Activated CD4-positive, alpha-beta memory T cell treated with anti-CD3 and anti-CD28 coated beads for 36 hours (primary cell): ENCODE measurements around the gene BCLAF3. TPM values are rescaled to one million over a fixed set of nuclear protein-coding genes. Genes with fewer than 3 reads are reported as not detected.

Source experiments
- CTCF ChIA-PET: fragments of 350-600 bp; sonication (Branson Sonifier 250); formaldehyde crosslinking; loops from one replicate; lab custom pipeline; 2021; ENCODE audit warnings: antibody characterized with exemption, inconsistent platforms; lab: Charles Lee
- POLR2A ChIA-PET: fragments of 350-600 bp; sonication (Branson Sonifier 250); formaldehyde crosslinking; loops from one replicate; lab custom pipeline; 2021; ENCODE audit warnings: antibody characterized with exemption; lab: Charles Lee
- DNase-seq: peaks from one replicate; pipeline ENCODE4 v3.0.0-alpha.2; 2020
- H3K27ac Mint-ChIP-seq: one replicate; pipeline ENCODE4 v1.8.0; 2021; ENCODE audit warnings: mixed read lengths
- H3K27me3 Mint-ChIP-seq: one replicate; pipeline ENCODE4 v1.8.0; 2021; ENCODE audit warnings: mixed read lengths
- H3K36me3 Mint-ChIP-seq: one replicate; pipeline ENCODE4 v1.8.0; 2021; ENCODE audit warnings: mixed read lengths
- H3K4me1 Mint-ChIP-seq: one replicate; pipeline ENCODE4 v1.8.0; 2021; ENCODE audit warnings: low read depth, mixed read lengths
- H3K4me3 Mint-ChIP-seq: one replicate; pipeline ENCODE4 v1.8.0; 2021; ENCODE audit warnings: mild to moderate bottlenecking, mixed read lengths
- H3K9me3 Mint-ChIP-seq: one replicate; pipeline ENCODE4 v1.8.0; 2021; ENCODE audit warnings: mixed read lengths
- intact Hi-C: fragments of 100-400 bp; cut with micrococcal nuclease; formaldehyde crosslinking; loops from one replicate; pipeline ENCODE4 v1.15.1; 2023
- total RNA-seq, 2 experiments: library from RNA; stranded (reverse); gene quantifications; one replicate each; pipeline ENCODE4 v1.2.3, GENCODE V29; 2021

Gene BCLAF3
- total RNA-seq, 2 experiments from 2014 or later = 4.0 to 4.1 TPM

DNA sequence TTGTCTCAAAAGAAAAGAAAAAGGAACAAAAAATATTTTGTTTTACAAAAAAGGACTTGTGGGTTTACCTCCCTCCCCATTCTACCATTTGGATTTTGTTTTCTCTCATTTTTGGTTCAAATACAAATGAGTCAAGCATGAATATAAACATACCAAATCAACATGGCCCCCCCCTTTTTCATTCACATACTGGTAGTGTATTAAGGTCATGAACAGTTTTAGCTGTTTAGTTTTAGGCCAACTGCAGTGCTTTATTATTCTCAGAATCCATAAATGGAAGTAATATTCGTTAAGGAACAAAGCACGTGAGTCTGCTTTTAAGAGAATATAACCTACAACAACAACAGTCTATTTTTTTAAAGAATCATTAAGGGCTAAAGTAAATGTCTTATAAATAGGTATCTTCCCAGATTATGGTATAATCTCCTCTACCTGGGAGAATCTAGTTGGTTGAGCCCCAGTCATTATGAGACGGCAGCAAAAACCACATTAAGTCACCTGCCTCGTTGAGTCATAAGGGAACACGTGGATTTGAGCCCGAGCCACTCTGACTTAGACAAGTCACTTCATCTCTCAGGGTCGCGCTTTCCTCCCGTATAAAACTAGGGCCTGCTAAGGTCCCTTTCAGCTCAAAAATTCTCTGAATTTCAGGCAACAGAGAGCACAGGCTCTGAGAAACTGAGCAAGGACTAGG is 26.7 kb downstream of the BCLAF3 start:
- Mint-ChIP-seq H3K27me3 (no peaks in the 10 kb centered on the region), H3K4me3 (no peak overlapping the region), H3K36me3 (peaks cover 14% of the 10 kb centered on the region), H3K9me3 (no peaks in the 10 kb centered on the region), H3K4me1 (peaks cover 18% of the 10 kb centered on the region), H3K27ac (no peak overlapping the region)
- ChIA-PET POLR2A (no interaction called here), CTCF (no interaction called here)
- intact Hi-C loops = loop anchor here (2.0 kb wide), 2 partner anchors 27 to 59 kb away; partner anchors contain the start of gene BCLAF3
- peak; percentile 65 for DNase-seq

DNA sequence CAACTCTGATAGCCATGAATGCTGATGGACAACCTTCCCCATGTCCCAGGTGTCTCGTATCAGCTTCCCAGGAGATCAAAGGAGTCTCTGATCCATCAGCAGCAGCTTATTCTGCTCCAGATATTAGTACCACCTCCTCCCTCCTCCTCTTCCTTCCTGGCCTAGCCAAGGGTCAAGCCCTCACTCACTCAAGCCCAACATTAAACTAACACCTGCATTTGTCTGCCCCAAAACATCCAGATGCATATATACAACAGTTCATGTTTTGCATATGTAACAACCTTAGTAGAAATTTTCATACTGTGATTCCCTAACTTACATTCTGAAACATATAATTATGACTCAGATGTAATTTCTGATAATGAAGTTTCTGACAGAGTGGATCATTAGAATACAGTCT is 29.9 kb downstream of the BCLAF3 start:
- Mint-ChIP-seq H3K4me1 (peaks cover 18% of the 10 kb centered on the region), H3K4me3 (no peak overlapping the region), H3K36me3 (peaks cover 13% of the 10 kb centered on the region), H3K27me3 (no peaks in the 10 kb centered on the region), H3K27ac (no peak overlapping the region), H3K9me3 (no peaks in the 10 kb centered on the region)
- CTCF ChIA-PET = no interaction called here
- intact Hi-C loops = no loop called here
- no peak for DNase-seq
- POLR2A ChIA-PET = no interaction called here

DNA sequence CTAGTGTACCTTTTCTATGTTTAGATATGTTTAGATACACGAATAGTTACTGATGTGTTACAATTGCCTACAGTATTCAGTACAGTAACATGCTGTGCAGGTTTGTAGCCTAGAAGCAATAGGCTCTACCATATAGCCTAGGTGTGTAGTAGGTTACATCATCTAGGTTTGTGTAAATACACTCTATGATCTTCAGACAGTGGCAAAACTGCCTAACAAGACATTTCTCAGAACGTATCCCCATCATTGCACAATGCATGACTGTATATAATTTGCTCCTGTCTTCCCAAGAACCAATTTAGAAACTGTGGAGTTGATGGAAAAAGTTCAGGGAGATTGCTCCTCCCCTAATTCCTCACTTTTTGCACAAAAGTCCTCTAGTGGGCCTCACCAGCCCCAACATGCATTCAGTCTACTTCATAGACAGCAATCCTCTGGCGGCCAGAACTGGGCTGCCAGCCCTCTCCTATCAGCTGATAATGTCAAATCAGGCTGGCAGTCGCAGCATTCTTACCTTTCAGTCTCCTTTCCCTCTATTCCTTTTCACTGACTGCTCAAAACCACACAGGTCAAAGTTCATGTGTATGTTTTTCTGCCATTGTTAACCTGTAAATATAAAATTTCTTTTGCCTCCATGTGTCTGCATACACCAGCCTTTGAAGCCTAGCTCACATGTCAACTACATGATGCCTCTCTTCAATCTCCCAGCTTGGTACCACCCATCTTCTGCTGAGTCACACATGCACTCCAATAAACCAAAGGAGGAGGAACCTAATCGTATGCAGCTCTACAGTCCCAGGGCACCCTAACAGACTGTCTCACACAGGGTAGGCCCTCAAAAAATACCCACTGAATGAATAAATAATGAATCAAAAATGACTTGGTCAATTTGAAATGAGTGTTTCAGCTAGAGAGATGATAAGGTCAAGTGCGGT is 32.0 kb downstream of the BCLAF3 start:
- Mint-ChIP-seq H3K4me1 (peaks cover 10% of the 10 kb centered on the region), H3K36me3 (peaks cover 6% of the 10 kb centered on the region), H3K9me3 (no peaks in the 10 kb centered on the region), H3K27ac (no peak overlapping the region), H3K4me3 (no peak overlapping the region), H3K27me3 (no peaks in the 10 kb centered on the region)
- CTCF ChIA-PET = no interaction called here
- DNase-seq = no peak
- POLR2A ChIA-PET = no interaction called here
- intact Hi-C loops = no loop called here

DNA sequence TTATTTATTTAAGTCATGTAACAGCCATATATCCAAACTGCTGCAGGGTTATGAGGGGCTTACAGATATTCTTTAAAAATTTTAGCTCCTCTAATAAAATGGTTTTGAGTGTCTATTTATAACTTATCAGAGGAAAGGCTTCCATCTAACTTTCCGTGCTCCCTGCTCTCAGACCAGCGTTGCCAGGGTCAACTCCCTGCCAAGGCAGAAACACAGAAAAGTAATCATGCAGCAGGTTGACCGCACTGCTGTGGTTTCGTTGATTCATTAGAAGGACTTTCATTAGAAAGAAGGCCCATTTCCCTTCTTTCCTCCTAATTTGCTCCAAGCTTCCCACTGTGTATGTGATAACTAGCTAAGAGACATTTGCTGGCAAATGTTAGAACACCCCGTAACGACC is 33.9 kb downstream of the BCLAF3 start:
- POLR2A ChIA-PET = no interaction called here
- no peak for DNase-seq
- H3K9me3 Mint-ChIP-seq = no peaks in the 10 kb centered on the region
- peaks cover 4% of the 10 kb centered on the region for H3K36me3 Mint-ChIP-seq
- no peaks in the 10 kb centered on the region for H3K27me3 Mint-ChIP-seq
- CTCF ChIA-PET = interaction anchor here (1.9 kb wide), 1 partner anchor 52 kb away, joined by 5 read pairs; no protein-coding TSS in a partner anchor
- no peak overlapping the region for H3K27ac Mint-ChIP-seq
- peaks cover 10% of the 10 kb centered on the region for H3K4me1 Mint-ChIP-seq
- intact Hi-C loops = no loop called here
- no peak overlapping the region for H3K4me3 Mint-ChIP-seq

- intact Hi-C loops = no loop called here
- Mint-ChIP-seq H3K27ac (no peak overlapping the region), H3K4me3 (no peak overlapping the region), H3K27me3 (no peaks in the 10 kb centered on the region), H3K4me1 (peaks cover 10% of the 10 kb centered on the region), H3K36me3 (peaks cover 4% of the 10 kb centered on the region), H3K9me3 (no peaks in the 10 kb centered on the region)
- no peak for DNase-seq
- POLR2A ChIA-PET = no interaction called here
- CTCF ChIA-PET = interaction anchor here (1.9 kb wide), 1 partner anchor 52 kb away, joined by 5 read pairs; no protein-coding TSS in a partner anchor
These were observed 34.6 kb downstream of the BCLAF3 start for GRCh38 chrX:19956306-19956705.

DNA sequence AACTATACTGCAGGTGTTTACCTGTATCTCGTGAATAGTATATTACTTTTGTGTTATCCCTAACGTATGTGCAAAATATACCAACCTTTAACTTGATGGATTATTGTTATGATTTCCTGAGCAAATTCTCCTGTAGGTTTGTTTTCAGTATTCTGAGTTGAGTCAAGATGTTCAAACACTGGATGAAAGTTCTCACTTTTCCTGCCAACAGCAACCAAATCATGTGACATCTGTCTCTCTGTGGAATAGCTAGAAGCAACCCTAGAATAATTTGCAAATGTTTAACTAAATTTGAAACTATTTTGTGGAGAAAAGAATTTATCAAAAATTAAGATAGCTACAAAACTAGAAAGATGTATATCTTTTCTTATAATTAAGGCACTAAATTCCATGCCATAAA is 35.6 kb downstream of the BCLAF3 start:
- H3K4me3 Mint-ChIP-seq = no peak overlapping the region
- DNase-seq = no peak
- H3K27me3 Mint-ChIP-seq = no peaks in the 10 kb centered on the region
- H3K9me3 Mint-ChIP-seq = no peaks in the 10 kb centered on the region
- POLR2A ChIA-PET = no interaction called here
- no peak overlapping the region for H3K27ac Mint-ChIP-seq
- H3K4me1 Mint-ChIP-seq = peaks cover 3% of the 10 kb centered on the region
- CTCF ChIA-PET = no interaction called here
- intact Hi-C loops = no loop called here
- peaks cover 5% of the 10 kb centered on the region for H3K36me3 Mint-ChIP-seq

GRCh38 chrX:19954335-19955096 is 36.3 kb downstream of the BCLAF3 start:
- Mint-ChIP-seq H3K4me1 (peaks cover 3% of the 10 kb centered on the region), H3K27ac (no peak overlapping the region), H3K27me3 (no peaks in the 10 kb centered on the region), H3K36me3 (peaks cover 5% of the 10 kb centered on the region), H3K9me3 (no peaks in the 10 kb centered on the region), H3K4me3 (no peak overlapping the region)
- CTCF ChIA-PET = interaction anchor here (1.0 kb wide), 1 partner anchor 50 kb away, joined by 3 read pairs; no protein-coding TSS in a partner anchor
- POLR2A ChIA-PET = no interaction called here
- intact Hi-C loops = no loop called here
- no peak for DNase-seq

GRCh38 chrX:19953145-19953544 is 37.7 kb downstream of the BCLAF3 start:
- Mint-ChIP-seq H3K9me3 (no peaks in the 10 kb centered on the region), H3K36me3 (peaks cover 5% of the 10 kb centered on the region), H3K27me3 (no peaks in the 10 kb centered on the region), H3K4me3 (no peak overlapping the region), H3K27ac (no peak overlapping the region), H3K4me1 (peaks cover 3% of the 10 kb centered on the region)
- intact Hi-C loops = no loop called here
- ChIA-PET POLR2A (no interaction called here), CTCF (no interaction called here)
- no peak for DNase-seq

- DNase-seq = no peak
- no peaks in the 10 kb centered on the region for H3K9me3 Mint-ChIP-seq
- H3K36me3 Mint-ChIP-seq = peaks cover 15% of the 10 kb centered on the region
- ChIA-PET POLR2A (no interaction called here), CTCF (no interaction called here)
- no peaks in the 10 kb centered on the region for H3K27me3 Mint-ChIP-seq
- peak overlapping the region; percentile 15 for H3K27ac Mint-ChIP-seq
- no peak overlapping the region for H3K4me3 Mint-ChIP-seq
- intact Hi-C loops = no loop called here
- H3K4me1 Mint-ChIP-seq = peaks cover 6% of the 10 kb centered on the region
These were observed 41.5 kb downstream of the BCLAF3 start for GRCh38 chrX:19949340-19949739.

DNA sequence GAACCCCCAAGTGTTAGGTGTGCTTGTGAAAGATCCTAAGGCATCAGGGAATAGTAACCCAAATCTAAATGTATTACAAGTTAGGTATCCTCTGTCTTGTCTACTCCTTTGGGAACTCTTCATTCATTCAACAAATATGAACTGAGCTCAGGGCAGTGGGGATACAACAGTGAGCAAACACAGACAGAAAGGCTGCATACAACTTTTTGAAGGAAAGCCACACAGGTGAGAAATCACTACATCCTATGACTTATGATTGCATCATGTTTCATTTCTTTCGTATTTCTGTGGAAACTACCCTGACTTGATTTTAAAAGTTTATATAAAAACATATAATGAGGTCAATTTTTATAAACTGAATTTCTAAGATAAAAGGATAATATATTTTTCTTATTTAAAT is 43.2 kb downstream of the BCLAF3 start:
- H3K27ac Mint-ChIP-seq = no peak overlapping the region
- ChIA-PET POLR2A (no interaction called here), CTCF (no interaction called here)
- intact Hi-C loops = no loop called here
- H3K36me3 Mint-ChIP-seq = peaks cover 15% of the 10 kb centered on the region
- H3K27me3 Mint-ChIP-seq = no peaks in the 10 kb centered on the region
- no peaks in the 10 kb centered on the region for H3K9me3 Mint-ChIP-seq
- no peak for DNase-seq
- H3K4me3 Mint-ChIP-seq = no peak overlapping the region
- peaks cover 6% of the 10 kb centered on the region for H3K4me1 Mint-ChIP-seq
